IPS-18c (cell line): Measurements from ENCODE around the gene MTG2.

Experiments used
- H3K4me3 ChIP-seq: 2 replicates; pipeline ENCODE4 v1.7.0; 2013; ENCODE audit warnings: low read depth, mild to moderate bottlenecking, low read length, moderate library complexity; ENCODE audit not compliant: insufficient read depth
- H3K9me3 ChIP-seq: one replicate; pipeline ENCODE4 v1.6.1; 2013; ENCODE audit warnings: mild to moderate bottlenecking, low read length, moderate library complexity; ENCODE audit not compliant: control insufficient read depth, insufficient read depth

Gene MTG2

GRCh38 chr20:62242176-62242575, 59.3 kb downstream of the MTG2 start:
- H3K4me3 ChIP-seq: no peak overlapping the region
- no peaks in the 10 kb centered on the region for H3K9me3 ChIP-seq

- no peak overlapping the region for H3K4me3 ChIP-seq
- no peaks in the 10 kb centered on the region for H3K9me3 ChIP-seq
These were observed 60.3 kb downstream of the MTG2 start for GRCh38 chr20:62243106-62243505.

GRCh38 chr20:62243906-62244515, 61.2 kb downstream of the MTG2 start:
- Histone ChIP-seq H3K4me3 (no peak overlapping the region), H3K9me3 (no peaks in the 10 kb centered on the region)

- H3K9me3 ChIP-seq: no peaks in the 10 kb centered on the region
These were observed 61.8 kb downstream of the MTG2 start for GRCh38 chr20:62244644-62245108.

GRCh38 chr20:62245911-62246280, 63.1 kb downstream of the MTG2 start:
- H3K4me3 ChIP-seq: no peak overlapping the region
- no peaks in the 10 kb centered on the region for H3K9me3 ChIP-seq

More at GRCh38 chr20:62244644-62245108, 61.8 kb downstream of the MTG2 start:
- H3K4me3 ChIP-seq: no peak overlapping the region

- Histone ChIP-seq H3K9me3 (no peaks in the 10 kb centered on the region), H3K4me3 (no peak overlapping the region)
These were observed 63.6 kb downstream of the MTG2 start for GRCh38 chr20:62246431-62246830.

- Histone ChIP-seq H3K4me3 (no peak overlapping the region), H3K9me3 (no peaks in the 10 kb centered on the region)
These were observed 64.2 kb downstream of the MTG2 start for GRCh38 chr20:62246872-62247652.

- Histone ChIP-seq H3K4me3 (no peak overlapping the region), H3K9me3 (no peaks in the 10 kb centered on the region)
These were observed 66.2 kb downstream of the MTG2 start for GRCh38 chr20:62248890-62249560.

- no peak overlapping the region for H3K4me3 ChIP-seq
- no peaks in the 10 kb centered on the region for H3K9me3 ChIP-seq
These were observed 69.6 kb downstream of the MTG2 start for GRCh38 chr20:62252342-62252966.
